ENCODE measurements around the gene IQSEC2.
A peak's percentile ranks its signal among the peaks of the same experiment; 100 is the strongest.

IQSEC2 gene

DNA sequence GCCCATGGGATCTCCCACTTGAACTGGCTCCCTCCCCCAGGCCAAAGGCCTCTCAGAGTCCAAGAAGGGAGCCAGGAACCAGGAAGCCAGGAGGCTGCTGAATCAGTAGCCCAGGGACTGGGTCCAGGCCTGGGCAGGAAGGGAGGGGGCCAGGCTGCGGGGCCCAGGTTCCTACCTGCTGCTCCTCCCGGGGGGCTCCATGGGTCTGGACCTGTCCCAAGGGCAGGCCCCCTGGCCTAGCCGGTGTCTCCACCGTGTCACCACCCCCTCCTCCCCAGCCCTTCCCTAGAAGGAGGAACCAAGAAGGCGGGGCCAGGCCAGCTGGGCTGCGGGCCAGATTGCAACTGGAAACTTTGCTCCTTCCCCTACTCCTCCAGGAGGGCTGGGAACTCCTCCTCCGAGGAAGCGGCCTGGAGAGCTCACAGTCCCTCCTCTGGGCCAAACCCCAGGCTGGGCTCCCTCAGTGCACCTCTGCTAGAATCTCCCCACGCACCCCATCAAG is at the start of gene IQSEC2:
Gene IQSEC2 (minus strand): TSS at position 264 of the 502 bp plus-strand sequence.
- DNase-seq: peak; percentile 25

DNA sequence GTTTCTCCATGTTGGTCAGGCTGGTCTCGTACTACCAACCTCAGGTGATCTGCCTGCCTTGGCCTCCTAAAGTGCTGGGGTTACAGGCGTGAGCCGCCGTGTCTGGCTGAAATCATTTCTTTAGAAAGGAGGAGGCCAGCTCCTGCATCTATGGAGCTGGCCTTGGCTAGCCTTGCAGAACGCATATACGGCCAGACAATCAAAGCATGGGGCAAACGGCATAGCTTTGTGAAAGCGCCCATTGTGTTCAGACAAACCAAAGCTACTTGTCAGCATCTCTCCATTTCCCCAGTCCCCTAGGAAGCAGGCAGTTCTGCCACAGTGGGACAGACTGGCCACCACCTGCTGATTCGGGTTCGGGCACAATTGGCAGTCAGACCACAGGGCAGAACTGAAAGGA is 48.9 kb upstream of the IQSEC2 start:
- DNase-seq: no peak

DNA sequence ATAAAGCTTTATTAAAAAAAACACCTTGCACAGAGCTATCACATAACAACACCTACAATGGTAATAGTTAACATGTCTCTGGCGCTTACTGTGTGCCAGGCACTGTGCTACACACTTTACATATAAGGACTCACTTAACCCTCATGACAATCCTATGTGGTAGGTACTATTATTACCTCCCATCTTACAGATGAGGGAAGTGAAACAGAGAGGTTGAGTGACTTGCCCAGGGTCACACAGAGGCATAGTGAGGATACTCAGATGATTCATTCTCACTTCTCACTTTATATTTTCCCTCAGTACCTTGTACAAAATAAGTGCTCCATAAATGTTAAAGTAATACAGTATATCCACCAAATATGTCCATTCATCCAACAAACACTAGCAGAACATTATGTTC is 43.4 kb upstream of the IQSEC2 start:
- DNase-seq: no peak

DNA sequence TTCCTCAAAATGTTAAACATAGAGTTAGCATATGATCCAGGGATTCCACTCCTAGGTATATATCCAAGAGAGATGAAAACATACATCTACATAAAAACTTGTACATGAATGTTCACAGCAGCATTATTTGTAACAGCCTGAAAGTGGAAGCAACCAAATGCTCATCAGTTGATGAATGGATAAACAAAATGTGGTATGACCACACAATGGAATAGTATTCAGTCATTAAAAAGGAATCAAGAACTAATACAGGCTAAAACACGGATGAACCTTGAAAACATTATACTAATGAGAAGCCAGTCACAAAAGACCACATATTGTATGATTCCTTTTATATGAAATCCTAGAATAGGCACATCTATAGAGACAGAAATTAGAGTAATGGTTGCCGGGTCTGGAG is 42.7 kb upstream of the IQSEC2 start:
- no peak for DNase-seq

DNA sequence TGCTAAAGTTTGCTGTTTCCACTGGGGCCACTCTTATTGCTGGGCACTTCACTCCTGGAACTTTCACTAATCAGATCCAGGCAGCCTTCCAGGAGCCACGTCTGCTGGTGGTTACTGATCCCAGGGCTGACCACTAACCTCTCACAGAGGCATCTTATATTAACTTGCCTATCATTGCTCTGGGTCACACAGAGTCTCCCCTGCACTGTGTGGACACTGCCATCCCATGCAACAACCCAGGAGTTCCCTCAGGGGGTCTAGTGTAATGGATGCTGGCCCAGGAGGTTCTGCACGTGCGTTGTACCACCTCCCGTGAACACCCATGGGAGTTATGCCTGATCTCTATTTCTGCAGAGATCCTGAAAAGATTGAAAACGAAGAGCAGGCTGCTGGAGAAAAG is 41.8 kb upstream of the IQSEC2 start:
- DNase-seq: no peak

DNA sequence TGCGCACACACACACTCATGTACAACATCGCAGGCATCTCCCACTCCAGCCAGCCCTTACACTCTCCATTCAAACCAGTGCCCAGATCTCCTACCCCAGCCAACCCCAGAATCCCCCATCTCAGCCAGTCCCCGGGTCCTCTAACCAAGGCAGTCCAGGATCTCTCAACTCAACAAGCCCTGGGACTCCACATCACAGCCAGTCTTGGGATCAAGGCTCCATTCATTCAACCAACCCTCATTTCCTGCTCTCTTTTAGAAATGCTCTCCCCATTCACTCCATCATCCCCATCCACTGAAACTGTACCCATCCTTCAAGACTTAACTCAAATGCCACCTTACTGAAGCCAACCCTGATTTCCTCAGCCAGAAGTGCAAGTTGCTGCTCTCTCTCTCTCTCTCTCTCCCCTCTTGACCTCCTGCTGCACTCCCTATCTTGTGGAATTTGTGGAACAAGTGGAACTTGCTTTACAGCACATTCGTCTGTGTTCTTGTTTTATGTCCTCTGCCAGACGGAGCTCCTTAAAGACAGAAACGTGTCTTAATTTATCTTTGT is 40.6 kb upstream of the IQSEC2 start:
- DNase-seq: no peak

DNA sequence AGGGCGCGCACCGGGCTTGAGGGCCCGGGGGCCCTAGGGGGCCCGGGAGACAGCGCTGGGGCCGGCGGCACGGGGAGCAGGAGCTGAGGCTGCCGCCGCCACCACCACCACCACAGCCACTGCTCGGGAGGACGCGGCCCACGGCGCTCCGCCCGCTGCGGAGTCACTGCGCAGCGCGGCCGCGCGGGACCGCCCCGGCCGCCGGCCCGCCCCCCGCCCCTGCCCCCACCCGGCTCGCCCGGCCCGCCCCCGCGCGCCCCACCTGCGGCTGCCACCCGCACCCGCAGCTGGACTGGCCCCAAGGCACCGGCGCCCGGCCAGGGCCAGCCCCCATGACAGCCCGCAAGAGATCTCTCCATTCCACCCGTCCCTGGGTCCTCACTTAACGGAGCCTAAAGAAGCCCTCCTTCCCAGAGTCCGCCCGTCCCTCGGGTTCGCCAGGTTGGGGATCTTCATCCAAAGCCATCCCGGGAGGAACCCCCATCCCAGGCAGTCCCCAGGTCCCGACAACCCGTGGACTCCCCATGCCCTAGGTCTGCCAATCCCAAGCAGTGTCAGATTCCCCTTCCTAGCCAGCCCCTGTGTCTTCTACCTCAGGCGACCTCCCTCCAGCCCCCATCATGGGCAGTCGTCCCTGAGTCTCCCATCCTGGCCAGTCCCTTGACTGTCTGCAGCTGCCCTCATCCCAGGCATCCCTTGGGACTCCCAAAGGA is 40.0 kb upstream of the IQSEC2 start:
- no peak for DNase-seq

DNA sequence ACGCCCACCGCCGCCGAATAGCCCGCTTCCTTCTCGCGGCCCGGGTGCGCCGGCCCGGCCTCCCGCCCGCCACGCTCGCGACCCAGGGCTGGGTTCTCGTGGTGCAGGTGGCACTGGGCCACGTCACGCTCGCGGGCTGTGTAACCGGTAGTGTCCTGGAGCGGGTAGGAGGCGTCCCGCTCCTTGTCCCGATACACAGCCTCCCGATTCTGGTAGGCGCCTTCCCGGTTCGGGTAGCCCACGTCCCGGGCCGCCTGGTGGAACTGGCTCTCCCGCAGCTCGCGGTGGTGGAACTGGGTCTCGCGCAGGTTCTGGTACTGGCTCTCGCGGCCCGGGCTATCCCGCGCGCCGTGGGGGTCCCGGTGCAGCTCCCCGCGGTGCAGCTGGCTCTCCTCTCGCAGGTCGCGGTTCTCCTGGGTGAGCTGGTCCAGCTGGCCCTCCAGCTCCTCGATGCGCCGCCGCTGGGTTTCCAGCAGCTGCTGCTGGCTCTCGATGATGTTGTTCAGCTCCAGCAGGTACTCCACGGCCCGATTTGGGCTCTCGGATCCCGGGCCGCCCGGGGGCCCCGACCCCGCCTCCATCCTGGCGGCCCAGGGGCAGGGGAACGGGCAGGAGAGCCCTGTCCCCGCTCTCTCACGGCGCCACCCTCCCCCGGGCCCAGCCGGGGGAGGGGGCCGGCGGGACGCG is 39.3 kb upstream of the IQSEC2 start:
- no peak for DNase-seq

DNA sequence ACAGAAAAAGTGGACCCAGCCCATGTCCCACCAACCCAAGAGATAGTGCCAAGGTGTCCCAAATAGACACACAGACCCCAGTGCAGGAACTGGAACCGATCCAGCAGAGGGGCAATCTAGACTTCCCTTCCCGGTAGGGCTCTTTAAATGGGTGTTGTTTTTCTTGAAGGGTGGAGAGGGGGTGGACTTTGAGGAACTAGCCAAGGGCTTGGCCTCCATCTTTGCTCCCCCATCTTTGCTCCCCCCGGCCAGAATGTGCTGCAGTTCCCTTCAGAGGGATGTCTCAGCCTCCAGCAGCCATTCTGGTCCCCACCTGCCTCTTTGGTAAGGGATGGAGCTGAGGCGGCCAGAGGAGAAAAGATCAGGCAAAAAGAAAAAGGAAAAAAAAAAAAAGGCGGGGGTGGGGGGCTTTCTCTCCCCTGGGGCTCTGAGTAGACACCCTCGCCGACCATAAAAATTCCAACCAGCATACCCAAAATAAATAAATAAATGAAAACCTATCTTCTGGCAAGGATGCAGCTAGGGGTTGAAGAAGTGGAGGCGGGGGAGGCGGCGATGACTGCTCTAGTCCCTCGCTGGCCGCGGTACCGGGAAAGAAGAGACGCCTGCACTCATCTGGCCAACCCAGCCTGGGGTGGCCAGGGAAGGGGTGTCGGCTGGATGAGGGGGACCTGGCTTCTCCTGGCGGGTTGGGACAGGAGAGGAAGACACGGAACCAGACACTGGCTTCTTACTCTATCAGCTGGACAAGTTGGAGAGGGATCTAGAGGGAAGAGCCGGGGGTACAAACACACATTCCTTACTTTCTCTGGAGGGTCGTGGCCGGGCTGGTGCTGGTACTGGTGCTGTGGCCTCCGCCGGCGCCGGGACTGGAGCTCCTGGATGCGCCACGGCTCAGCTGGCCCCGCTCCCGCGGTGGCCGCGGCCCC is 38.5 kb upstream of the IQSEC2 start:
- no peak for DNase-seq

DNA sequence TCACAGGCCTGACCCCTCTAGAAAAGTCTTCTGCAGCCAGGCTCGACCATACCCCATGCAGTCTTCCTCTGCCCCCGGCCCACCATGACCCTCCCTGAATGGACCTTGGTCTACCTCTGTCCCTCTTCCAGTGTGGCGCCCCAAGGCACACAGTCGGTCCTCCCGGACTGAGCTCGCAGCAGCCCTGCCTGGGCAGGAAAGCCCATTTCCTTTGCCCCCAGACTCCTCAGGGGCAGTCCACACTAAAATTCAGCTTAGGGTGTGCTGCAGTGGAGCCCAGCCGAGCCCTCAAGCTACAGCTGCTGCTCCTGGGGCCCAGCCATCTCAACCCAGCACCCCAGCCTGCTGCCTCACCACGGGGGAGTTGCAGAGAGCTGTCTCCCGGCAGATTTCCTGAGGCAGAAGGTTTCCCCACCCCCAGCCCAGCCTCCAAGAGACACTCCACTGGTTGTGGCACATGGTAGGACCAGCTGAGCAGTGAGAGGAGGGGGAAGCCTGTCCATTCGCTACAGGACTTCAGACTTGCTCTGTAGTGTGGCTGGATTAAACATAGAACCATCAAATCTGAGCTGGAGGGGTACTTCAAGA is 37.5 kb upstream of the IQSEC2 start:
- no peak for DNase-seq

DNA sequence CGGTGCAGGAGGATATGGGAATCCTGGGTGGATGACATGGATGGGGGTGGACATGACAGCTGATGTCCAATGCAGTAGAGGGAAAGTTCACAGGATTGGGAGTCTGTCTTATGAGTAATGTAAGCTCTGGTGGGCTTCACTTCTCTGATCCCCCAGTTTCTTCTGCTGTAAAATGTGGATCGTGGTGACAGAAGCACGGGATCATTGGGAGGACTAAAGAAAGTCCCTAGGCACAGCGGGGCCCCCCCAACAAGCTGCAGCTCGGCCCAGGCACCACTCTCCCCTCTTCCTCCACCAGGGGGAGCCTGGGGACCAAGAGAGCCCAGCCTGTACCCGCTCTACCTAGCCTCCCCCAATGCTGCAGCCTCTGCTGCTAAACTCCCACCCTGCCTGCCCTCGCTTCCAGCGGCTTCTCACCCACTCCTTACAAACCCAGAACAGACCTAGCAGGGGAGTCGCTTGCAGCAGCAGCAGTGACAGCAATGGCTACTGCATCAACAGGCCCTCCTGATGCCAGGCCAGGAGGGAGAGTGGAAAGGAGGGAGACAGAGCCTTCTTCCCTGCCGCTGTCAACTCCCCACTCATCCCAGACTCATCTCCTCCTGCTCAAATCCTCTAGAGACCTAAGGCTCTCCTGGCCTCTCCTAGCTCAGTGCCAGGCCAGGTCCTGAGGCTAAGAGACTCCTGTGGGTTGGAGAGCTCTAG is 36.1 kb upstream of the IQSEC2 start:
- peak; percentile 7 for DNase-seq

DNA sequence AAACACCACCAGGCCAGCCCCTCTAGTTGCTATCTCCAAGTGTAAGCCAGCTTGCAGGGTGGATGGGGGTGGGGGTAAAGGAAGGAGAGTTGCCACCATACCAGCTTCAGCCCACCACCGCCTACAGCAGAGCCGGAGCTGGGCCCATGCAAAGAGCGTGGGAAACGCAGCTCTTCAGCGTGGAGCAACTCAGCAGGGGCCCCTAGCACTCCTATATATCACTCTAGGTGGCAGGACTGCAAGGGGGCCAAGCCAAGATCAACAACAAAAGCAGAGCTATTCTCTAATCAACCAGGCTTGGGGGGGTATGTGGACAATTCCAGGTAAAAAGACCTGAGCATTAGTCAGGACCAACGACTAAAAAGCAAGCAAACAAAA is 35.5 kb upstream of the IQSEC2 start:
- no peak for DNase-seq

DNA sequence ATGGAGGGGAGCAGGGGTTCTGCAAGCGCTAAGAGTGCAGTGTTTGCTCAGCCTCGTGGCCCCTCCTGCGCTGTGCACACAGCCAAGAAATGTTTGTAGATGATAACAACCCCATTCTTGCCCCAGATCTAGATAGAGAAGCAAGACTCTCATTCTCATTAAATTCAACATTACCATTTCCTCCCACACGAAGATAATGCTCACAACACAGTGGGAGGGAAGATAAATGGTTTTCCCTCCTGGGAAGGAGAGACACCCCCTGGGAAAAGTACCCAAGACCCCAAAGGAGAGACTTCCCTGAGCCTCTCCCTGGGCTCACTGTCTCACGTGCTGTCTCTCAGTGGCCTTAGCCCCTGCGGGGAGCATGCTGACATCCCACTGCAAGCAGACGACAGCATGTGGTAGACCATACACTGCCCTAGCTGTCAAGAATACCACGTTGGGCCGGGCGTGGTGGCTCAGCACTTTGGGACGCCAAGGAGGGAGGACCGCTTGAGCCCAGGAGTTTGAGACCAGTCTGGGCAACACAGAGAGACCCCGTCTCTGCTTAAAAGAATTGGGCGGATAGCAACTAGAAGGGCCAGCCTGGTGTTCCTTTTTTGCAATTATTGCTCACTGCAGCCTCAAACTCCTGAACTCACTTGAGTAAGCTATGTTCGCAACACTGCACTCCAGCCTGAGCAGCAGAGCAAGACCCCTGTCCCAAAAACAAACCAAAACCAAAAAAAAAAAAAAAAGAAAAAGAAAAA is 34.9 kb upstream of the IQSEC2 start:
- DNase-seq: no peak

DNA sequence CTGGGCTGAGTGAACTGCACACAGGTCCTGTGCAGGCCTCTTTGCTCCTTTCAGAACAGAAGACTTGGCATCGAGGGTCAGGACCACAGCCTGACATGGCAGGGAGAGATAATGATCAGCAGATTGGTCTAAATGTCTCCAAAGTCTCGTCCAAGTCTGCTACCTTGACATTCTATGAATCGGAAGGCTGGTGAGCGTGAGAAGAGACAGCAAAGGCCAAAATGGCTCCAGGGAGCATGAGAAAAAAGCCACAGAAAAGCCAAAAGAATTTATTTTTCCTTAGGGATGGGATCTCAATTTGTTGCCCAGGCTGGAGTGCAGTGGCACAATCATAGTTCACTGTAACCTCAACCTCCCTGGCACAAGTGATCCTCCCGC is 32.3 kb upstream of the IQSEC2 start:
- DNase-seq: no peak

DNA sequence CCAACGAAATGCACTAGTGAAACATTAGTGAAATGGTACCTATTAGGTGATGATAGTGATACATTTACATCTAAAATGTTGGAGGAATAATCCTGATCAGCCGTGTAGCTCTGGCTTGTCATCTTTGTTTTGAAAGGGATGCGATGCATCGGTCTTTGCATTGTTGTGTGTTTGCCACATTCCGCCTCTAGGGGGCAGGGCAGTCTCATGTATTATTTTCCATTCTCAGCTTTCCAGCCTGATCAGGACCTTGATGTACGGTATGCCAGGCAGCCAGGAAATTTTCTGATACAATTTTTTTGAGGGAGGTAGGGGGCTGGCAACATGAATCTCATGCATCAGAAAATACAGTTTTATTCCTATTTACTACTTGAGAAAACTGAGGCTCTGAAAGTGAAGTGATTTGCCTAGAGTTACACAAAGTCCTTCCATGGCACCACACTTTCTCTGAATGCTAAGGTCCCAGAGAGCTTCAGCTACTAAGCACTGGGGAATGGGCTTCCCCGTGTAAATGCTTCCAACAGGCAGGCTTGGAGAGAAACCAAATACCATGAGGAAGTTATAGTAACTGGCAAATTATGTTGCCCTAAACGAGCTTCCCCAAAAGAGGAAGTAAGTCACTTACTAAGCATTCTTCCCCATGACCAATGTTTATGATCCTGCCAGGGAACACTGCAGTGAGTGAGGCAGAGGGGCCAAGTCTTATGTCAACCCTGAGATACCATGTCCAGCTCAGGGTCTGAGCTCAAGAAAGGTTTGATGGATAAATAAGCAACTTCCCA is 31.8 kb upstream of the IQSEC2 start:
- no peak for DNase-seq

DNA sequence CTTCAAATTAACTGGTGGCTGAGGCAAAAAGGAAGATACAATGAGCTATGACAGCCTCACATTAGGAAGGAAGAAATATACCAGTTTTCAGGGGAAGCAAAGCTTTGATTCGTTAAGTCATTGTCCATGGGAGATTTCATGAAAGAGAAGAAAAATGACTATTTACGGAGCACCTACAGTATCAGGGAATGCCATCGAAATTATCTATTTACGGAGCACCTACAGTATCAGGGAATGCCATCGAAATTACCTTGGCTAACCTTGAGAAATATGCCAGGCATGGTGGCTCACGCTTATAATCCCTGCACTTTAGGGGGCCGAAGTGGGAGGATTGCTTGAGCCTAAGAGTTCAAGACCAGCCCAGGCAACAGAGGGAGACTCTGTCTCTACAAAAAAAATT is 28.5 kb upstream of the IQSEC2 start:
- no peak for DNase-seq

DNA sequence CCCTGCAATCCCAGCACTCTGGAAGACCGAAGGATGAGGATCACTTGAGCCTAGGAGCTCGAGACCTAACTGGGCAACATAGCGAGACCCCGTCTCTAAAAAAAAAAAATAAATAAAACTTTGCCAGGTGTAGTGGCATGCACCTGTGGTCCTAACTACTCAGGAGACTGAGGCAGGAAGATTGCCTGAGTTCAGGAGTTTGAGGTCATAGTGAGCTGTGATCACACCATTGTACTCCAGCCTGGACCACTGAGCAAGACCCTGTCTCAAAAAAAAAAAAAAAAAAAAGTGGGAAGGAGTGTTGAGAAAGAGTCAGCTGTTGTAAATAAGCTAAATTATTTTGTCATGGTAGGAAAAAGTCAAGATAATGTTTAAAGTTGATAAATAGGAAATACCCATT is 27.5 kb upstream of the IQSEC2 start:
- DNase-seq: no peak

DNA sequence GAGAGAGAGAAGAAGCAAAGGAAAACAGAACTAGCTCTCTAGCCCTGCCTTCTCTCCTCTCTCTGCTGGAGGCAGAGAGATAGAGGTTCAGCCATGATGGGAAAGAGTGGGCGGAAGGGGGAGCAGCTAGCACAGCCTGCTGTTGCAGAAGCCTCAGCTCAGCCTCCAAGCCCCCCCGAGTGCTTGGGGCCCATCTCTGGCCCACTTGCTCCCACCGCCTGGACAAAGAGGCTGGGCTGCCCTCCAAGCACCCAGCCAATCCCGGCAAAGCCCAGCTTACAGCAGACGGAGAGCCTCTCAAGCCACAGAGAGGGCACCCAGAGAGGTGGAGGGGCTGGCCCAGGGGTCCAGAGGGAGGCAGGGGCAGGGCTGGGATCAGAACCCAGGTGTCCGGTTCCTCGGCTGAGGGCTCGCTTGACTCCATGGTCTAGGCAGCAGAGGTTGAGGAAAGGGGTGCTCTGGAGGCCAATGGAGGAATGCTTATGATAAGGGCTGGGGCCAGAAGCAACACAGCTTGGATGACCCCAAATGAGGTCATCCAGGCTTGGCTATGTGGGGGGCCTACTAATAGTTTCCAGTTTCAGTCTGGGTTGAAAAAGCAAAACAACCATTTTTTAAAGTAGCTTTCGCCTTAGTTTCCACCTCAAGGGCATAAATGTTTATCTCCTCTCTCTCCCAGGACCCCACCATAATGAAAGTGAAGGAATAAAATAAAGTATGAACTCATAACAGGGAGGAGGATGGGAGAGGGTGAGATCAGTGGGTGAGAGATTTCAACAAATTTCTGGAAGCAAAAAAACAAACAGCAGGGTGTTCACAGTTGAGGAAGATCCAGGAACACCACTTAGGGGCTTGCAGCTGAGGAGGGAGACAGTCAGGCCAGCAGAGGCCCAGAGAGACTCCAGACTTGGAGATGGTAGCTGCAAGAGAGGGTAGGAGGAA is 24.9 kb upstream of the IQSEC2 start:
- DNase-seq: no peak

DNA sequence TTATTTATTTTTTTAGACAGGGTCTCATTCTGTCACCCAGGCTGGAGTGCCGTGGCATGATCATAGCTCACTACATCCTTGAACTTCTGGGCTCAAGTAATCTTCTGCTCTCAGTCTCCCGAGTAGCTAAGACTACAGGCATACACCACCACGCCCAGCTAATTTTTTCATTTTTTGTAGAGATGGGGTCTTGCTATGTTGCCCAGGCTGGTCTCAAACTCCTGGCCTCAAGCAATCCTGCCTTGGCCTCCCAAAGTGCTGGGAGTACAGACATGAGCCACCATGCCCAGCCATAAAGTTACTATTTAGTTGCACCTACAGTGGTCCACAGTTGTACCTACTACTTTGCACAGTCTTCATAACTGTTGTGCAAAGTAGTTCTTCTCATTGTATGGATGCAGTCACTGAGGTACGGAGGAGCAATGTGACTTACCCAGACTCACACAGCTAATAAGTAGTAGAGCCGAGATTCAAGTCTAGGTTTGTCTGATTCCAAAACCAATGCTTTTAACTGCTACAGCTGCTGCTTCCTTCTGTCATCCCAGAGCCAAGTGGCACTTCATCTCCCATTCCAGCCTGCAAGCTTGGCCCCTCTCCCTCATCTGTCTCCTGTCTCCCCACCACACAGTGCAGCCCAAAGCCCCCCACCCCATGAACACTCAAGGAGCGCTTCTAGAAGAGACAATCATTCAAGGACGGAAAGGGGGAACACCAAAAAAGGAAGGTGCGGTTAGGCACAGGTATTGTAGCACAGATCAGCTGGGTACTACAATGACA is 24.0 kb upstream of the IQSEC2 start:
- no peak for DNase-seq
